Measurements from ENCODE around the gene CALU.

DNA sequence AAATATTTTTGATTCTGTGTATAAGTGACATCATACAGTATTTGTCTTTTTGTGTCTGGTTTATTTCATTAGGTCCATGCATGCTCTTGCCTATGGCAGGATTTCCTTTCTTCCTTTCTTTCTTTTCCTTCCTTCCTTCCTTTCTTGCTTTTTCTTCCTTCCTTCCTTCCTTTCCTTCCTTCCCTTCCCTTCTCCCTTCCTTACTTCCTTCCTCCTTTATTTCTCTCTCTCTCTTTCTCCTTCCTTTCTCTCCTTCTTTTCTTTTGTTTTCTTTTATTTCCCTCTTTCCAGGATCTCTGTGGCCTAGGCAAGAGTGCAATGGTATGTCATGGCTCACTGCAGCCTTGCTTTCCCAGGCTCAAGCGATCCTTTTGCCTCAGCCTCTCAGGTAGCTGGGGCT, 31.4 kb upstream of the CALU start:
- TF ChIP-seq POLR2A (IDR thresholded peaks at IDR 0.05; ENCODE audit: low read length) (no peak), GATA1 (IDR thresholded peaks at IDR 0.05; ENCODE audit: low read depth, low read length) (no peak)

All from erythroblast (primary cell).